HFFc6 (cell line): ENCODE data around the gene PTPRN2. TPM values are rescaled to one million over a fixed set of nuclear protein-coding genes. Genes with fewer than 3 reads are reported as not detected.

ENCODE experiments used
- DNase-seq: peaks from one replicate; pipeline ENCODE4 v3.0.0-alpha.2; 2018
- H3K27ac Mint-ChIP-seq: 2 replicates; pipeline ENCODE4 v1.8.0; 2020; ENCODE audit warnings: mild to moderate bottlenecking, mixed read lengths
- H3K27me3 Mint-ChIP-seq: 2 replicates; pipeline ENCODE4 v1.8.0; 2021; ENCODE audit warnings: mild to moderate bottlenecking, moderate library complexity, mixed read lengths; ENCODE audit not compliant: insufficient read depth
- H3K36me3 Mint-ChIP-seq: 2 replicates; pipeline ENCODE4 v1.8.0; 2021; ENCODE audit warnings: low read depth, mixed read lengths
- H3K4me1 Mint-ChIP-seq: 2 replicates; pipeline ENCODE4 v1.8.0; 2020; ENCODE audit warnings: low read depth, mixed read lengths
- H3K4me3 Mint-ChIP-seq: 2 replicates; pipeline ENCODE4 v1.8.0; 2020; ENCODE audit warnings: mild to moderate bottlenecking, moderate library complexity, mixed read lengths
- H3K9me3 Mint-ChIP-seq: 2 replicates; pipeline ENCODE4 v1.8.0; 2020; ENCODE audit warnings: mild to moderate bottlenecking, mixed read lengths
- total RNA-seq, 6 experiments: library from RNA; stranded (reverse); fragmentation: NEBNext Ultra II Directional; extraction: Animal tissue kit (Norgen Biotek cat#: 25700); gene quantifications; 2 replicates in 1 of 6; 3 replicates in 5 of 6; pipeline ENCODE4 v1.2.3, GENCODE V29; 2021
- TF ChIP-seq, protein P1 (sequence below): fragments of 200-600 bp; sonication (generic); IDR thresholded peaks from 2 replicates; pipeline ENCODE4 v1.5.0; 2021; ENCODE audit warnings: antibody characterized with exemption, mild to moderate bottlenecking

PTPRN2 gene
- total RNA-seq, 6 experiments from 2014 or later, result 0.05 to 0.27 (median 0.23) TPM

DNA sequence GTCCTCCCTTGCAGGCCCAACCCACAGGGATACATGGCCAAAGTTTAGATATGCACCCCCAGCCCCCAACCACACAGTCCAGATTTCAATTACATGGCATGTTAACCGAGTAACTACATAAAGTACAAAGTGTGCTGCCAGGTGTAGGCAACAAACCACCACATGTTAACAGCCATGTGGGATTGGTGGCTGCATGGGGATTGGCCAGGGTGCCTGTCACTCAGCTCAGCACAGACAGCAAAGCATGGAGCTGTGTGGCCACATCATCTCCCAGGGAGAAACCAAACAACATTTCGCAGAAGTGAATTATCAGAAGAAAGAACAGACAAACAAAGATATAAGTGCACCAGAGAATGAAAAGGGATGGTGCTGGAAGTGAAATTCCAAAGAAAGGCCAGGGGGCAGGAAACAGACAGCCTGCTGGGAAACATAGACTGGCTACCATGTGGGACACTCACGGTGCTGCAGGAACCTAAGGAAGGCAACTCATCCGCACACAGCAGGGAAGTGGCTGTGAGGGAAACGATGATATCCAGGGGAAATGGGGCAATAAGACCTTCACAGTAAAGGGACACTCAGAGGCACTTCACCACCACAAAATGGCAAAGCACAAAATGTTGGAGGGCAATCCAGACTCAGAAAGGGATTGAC is 171.2 kb downstream of the PTPRN2 start:
- TF ChIP-seq, protein P1, sequence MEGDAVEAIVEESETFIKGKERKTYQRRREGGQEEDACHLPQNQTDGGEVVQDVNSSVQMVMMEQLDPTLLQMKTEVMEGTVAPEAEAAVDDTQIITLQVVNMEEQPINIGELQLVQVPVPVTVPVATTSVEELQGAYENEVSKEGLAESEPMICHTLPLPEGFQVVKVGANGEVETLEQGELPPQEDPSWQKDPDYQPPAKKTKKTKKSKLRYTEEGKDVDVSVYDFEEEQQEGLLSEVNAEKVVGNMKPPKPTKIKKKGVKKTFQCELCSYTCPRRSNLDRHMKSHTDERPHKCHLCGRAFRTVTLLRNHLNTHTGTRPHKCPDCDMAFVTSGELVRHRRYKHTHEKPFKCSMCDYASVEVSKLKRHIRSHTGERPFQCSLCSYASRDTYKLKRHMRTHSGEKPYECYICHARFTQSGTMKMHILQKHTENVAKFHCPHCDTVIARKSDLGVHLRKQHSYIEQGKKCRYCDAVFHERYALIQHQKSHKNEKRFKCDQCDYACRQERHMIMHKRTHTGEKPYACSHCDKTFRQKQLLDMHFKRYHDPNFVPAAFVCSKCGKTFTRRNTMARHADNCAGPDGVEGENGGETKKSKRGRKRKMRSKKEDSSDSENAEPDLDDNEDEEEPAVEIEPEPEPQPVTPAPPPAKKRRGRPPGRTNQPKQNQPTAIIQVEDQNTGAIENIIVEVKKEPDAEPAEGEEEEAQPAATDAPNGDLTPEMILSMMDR, result no peak
- Mint-ChIP-seq H3K4me3 (no peak overlapping the region), H3K36me3 (peaks cover 5% of the 10 kb centered on the region; the same call in 1 of the 2 replicates), H3K4me1 (no peaks in the 10 kb centered on the region), H3K27ac (no peak overlapping the region), H3K27me3 (peaks cover 3% of the 10 kb centered on the region), H3K9me3 (peaks cover 48% of the 10 kb centered on the region)
- DNase-seq, result no peak

DNA sequence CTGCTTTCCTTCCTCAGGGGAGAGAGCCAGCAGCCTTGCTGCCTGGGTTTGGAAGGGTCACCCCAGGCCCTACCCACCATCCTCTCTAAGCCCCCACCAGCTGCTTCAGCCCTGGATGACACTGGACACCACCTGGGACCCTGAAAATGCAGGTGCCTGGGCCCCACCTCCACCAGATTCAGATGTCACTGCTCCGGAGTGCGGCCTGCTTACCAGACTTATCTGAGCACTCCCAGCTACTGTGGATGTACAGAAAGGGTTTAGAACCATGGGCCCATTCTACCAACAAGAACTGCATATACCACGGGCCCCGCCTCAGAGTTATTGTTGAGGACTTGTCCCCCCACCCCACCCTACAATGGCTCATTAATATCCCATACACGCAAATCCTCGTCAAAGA is 172.3 kb downstream of the PTPRN2 start:
- no peaks in the 10 kb centered on the region for H3K4me1 Mint-ChIP-seq
- peaks cover 5% of the 10 kb centered on the region; the same call in 1 of the 2 replicates for H3K36me3 Mint-ChIP-seq
- DNase-seq, result no peak
- H3K27ac Mint-ChIP-seq, result no peak overlapping the region
- TF ChIP-seq, protein P1, result no peak
- H3K27me3 Mint-ChIP-seq, result peaks cover 8% of the 10 kb centered on the region
- H3K9me3 Mint-ChIP-seq, result peaks cover 49% of the 10 kb centered on the region
- no peak overlapping the region for H3K4me3 Mint-ChIP-seq

- H3K4me1 Mint-ChIP-seq, result no peaks in the 10 kb centered on the region
- H3K9me3 Mint-ChIP-seq, result peaks cover 49% of the 10 kb centered on the region
- TF ChIP-seq, protein P1, result no peak
- no peak overlapping the region; the same call in 1 of the 2 replicates for H3K27ac Mint-ChIP-seq
- H3K27me3 Mint-ChIP-seq, result peaks cover 9% of the 10 kb centered on the region
- H3K4me3 Mint-ChIP-seq, result no peak overlapping the region
- peak; percentile 0 for DNase-seq
- H3K36me3 Mint-ChIP-seq, result peaks cover 5% of the 10 kb centered on the region; the same call in 1 of the 2 replicates
Observed at GRCh38 chr7:158414486-158414961, 173.1 kb downstream of the PTPRN2 start.

- H3K4me3 Mint-ChIP-seq, result no peak overlapping the region
- no peak overlapping the region; the same call in 1 of the 2 replicates for H3K27ac Mint-ChIP-seq
- H3K9me3 Mint-ChIP-seq, result peaks cover 49% of the 10 kb centered on the region
- H3K27me3 Mint-ChIP-seq, result peaks cover 7% of the 10 kb centered on the region
- TF ChIP-seq, protein P1, result no peak
- no peaks in the 10 kb centered on the region for H3K4me1 Mint-ChIP-seq
- no peak for DNase-seq
- H3K36me3 Mint-ChIP-seq, result peaks cover 5% of the 10 kb centered on the region; the same call in 1 of the 2 replicates
Observed at GRCh38 chr7:158414002-158414401, 173.6 kb downstream of the PTPRN2 start.

- peaks cover 5% of the 10 kb centered on the region for H3K27me3 Mint-ChIP-seq
- H3K27ac Mint-ChIP-seq, result no peak overlapping the region
- TF ChIP-seq, protein P1, result no peak
- DNase-seq, result no peak
- peaks cover 44% of the 10 kb centered on the region for H3K9me3 Mint-ChIP-seq
- no peaks in the 10 kb centered on the region for H3K4me1 Mint-ChIP-seq
- no peak overlapping the region for H3K4me3 Mint-ChIP-seq
- peaks cover 5% of the 10 kb centered on the region; the same call in 1 of the 2 replicates for H3K36me3 Mint-ChIP-seq
Observed at GRCh38 chr7:158411232-158411950, 176.2 kb downstream of the PTPRN2 start.
